Measurements from ENCODE around the gene PDE12. TPM values are rescaled to one million over a fixed set of nuclear protein-coding genes. Genes with fewer than 3 reads are reported as not detected.

Gene PDE12
- total RNA-seq, 1 donor from 2014 or later: 8.6 TPM

DNA sequence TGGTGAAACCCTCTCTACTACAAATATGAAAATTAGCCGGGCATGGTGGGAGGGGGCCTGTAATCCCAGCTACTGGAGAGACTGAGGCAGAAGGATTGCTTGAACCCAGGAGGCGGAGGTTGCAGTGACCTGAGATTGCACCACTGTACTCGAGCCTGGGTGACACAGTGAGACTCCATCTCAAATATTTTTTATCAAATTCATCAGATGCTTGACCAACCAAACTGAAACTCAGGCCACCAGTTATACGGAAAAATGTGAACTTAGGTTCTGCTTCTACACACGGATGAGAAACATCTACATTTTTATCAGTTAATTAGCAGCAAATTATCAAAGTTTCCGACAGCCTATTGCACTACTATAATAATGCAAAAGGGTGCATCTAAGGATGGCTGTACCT lies 36.2 kb downstream of the PDE12 start:
- Histone ChIP-seq H3K36me3 (peaks cover 5% of the 10 kb centered on the region), H3K27ac (no peak overlapping the region), H3K79me2 (ENCODE audit: low read depth) (peaks cover 97% of the 10 kb centered on the region), H3K27me3 (no peaks in the 10 kb centered on the region), H3K9ac (no peak overlapping the region), H4K20me1 (ENCODE audit: low read depth) (peaks cover 82% of the 10 kb centered on the region), H3K4me3 (no peak overlapping the region), H3F3A (ENCODE audit: low read depth) (peaks cover 13% of the 10 kb centered on the region), H3K9me3 (ENCODE audit: low read depth) (no peaks in the 10 kb centered on the region), H3K4me2 (no peak overlapping the region), H3K4me1 (peaks cover 10% of the 10 kb centered on the region), H2AFZ (replicated peaks) (no peak overlapping the region)
- H3K27me3 Mint-ChIP-seq (ENCODE audit: insufficient read depth, low read depth): no peaks in the 10 kb centered on the region
- no peaks in the 10 kb centered on the region for H3K9me3 Mint-ChIP-seq
- H3K27ac Mint-ChIP-seq: no peak overlapping the region
- H3K4me3 Mint-ChIP-seq: no peak overlapping the region
- TF ChIP-seq EZH2phosphoT487 (IDR thresholded peaks at IDR 0.05) (no peak), EZH2 (IDR thresholded peaks at IDR 0.05) (no peak)
- TF ChIP-seq, protein P1, sequence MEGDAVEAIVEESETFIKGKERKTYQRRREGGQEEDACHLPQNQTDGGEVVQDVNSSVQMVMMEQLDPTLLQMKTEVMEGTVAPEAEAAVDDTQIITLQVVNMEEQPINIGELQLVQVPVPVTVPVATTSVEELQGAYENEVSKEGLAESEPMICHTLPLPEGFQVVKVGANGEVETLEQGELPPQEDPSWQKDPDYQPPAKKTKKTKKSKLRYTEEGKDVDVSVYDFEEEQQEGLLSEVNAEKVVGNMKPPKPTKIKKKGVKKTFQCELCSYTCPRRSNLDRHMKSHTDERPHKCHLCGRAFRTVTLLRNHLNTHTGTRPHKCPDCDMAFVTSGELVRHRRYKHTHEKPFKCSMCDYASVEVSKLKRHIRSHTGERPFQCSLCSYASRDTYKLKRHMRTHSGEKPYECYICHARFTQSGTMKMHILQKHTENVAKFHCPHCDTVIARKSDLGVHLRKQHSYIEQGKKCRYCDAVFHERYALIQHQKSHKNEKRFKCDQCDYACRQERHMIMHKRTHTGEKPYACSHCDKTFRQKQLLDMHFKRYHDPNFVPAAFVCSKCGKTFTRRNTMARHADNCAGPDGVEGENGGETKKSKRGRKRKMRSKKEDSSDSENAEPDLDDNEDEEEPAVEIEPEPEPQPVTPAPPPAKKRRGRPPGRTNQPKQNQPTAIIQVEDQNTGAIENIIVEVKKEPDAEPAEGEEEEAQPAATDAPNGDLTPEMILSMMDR (IDR thresholded peaks at IDR 0.05): no peak
- peaks cover 8% of the 10 kb centered on the region for H3K36me3 Mint-ChIP-seq
- DNase-seq (ENCODE audit: low spot score): no peak
- peaks cover 19% of the 10 kb centered on the region for H3K4me1 Mint-ChIP-seq

DNA sequence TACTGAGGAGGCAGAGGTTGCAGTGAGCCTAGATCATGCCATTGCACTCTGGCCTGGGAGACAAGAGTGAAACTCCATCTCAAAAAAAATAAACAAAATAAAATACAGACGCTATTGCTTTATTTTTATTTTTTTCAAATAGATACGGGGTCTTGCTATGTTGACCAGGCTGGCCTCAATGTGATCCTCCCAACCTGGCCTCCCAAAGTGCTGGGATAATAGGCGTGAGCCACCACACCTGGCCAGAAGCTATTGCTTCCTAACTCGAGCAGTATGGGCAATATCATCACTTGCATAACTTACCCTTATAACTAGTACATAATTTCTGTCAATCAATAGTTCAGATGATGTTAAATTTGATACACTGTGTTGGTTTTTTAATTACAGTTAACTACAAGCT lies 38.1 kb downstream of the PDE12 start:
- TF ChIP-seq, protein P1 (IDR thresholded peaks at IDR 0.05): no peak
- TF ChIP-seq EZH2 (IDR thresholded peaks at IDR 0.05) (no peak), EZH2phosphoT487 (IDR thresholded peaks at IDR 0.05) (no peak)
- H3K9me3 Mint-ChIP-seq: no peaks in the 10 kb centered on the region
- H3K9ac ChIP-seq: peak overlapping the region; percentile 5
- no peak overlapping the region for H3K27ac Mint-ChIP-seq
- peak overlapping the region; percentile 93 for H3K4me2 ChIP-seq
- H3K9me3 ChIP-seq (ENCODE audit: low read depth): no peaks in the 10 kb centered on the region
- H3K27ac ChIP-seq: no peak overlapping the region
- H3K4me3 Mint-ChIP-seq: peak overlapping the region; percentile 14
- H3K79me2 ChIP-seq (ENCODE audit: low read depth): peaks cover 92% of the 10 kb centered on the region
- H4K20me1 ChIP-seq (ENCODE audit: low read depth): peaks cover 68% of the 10 kb centered on the region
- no peak overlapping the region for H3K4me3 ChIP-seq
- peaks cover 5% of the 10 kb centered on the region for H3K36me3 ChIP-seq
- H3K4me1 Mint-ChIP-seq: peaks cover 31% of the 10 kb centered on the region
- no peak for DNase-seq (ENCODE audit: low spot score)
- H3F3A ChIP-seq (ENCODE audit: low read depth): peaks cover 13% of the 10 kb centered on the region
- no peaks in the 10 kb centered on the region for H3K27me3 ChIP-seq
- no peak overlapping the region for H2AFZ ChIP-seq (replicated peaks)
- H3K4me1 ChIP-seq: peaks cover 17% of the 10 kb centered on the region
- peaks cover 6% of the 10 kb centered on the region for H3K36me3 Mint-ChIP-seq
- peaks cover 3% of the 10 kb centered on the region for H3K27me3 Mint-ChIP-seq (ENCODE audit: insufficient read depth, low read depth)

DNA sequence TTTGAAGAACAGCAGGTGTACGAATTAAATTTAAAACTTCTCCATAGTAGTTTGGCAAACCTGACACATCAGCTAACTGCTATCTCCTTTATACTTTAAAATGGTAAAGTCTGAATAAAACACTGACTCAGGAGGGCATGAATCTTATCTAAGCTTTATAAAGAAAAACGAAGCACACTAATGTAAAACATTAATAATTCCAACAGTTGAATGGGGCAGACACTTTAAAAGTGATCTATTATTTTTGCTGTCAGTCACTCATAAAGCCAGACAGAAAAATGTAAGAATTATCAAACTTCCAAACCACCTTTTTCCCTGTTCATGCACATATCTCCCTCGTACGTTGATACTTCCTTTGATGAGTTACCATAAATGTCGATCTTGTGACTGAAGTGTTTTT lies 38.5 kb downstream of the PDE12 start:
- no peak overlapping the region for H3K27ac ChIP-seq
- no peak for DNase-seq (ENCODE audit: low spot score)
- Mint-ChIP-seq H3K36me3 (peaks cover 6% of the 10 kb centered on the region), H3K27ac (no peak overlapping the region), H3K9me3 (no peaks in the 10 kb centered on the region), H3K4me3 (peak overlapping the region; percentile 98), H3K4me1 (peaks cover 31% of the 10 kb centered on the region), H3K27me3 (ENCODE audit: insufficient read depth, low read depth) (peaks cover 3% of the 10 kb centered on the region)
- peaks cover 13% of the 10 kb centered on the region for H3F3A ChIP-seq (ENCODE audit: low read depth)
- H3K4me3 ChIP-seq: peak overlapping the region; percentile 88
- H3K9ac ChIP-seq: peak overlapping the region; percentile 5
- peaks cover 90% of the 10 kb centered on the region for H3K79me2 ChIP-seq (ENCODE audit: low read depth)
- H3K4me2 ChIP-seq: peak overlapping the region; percentile 93
- H4K20me1 ChIP-seq (ENCODE audit: low read depth): peaks cover 64% of the 10 kb centered on the region
- H3K27me3 ChIP-seq: no peaks in the 10 kb centered on the region
- no peaks in the 10 kb centered on the region for H3K9me3 ChIP-seq (ENCODE audit: low read depth)
- peaks cover 5% of the 10 kb centered on the region for H3K36me3 ChIP-seq
- H2AFZ ChIP-seq (replicated peaks): no peak overlapping the region
- TF ChIP-seq, protein P1 (IDR thresholded peaks at IDR 0.05): no peak
- TF ChIP-seq EZH2phosphoT487 (IDR thresholded peaks at IDR 0.05): no peak
- no peak for TF ChIP-seq EZH2 (IDR thresholded peaks at IDR 0.05)
- peaks cover 18% of the 10 kb centered on the region for H3K4me1 ChIP-seq

Data from neural progenitor cell (in vitro differentiated cells).